B cell (primary cell): ENCODE measurements around the gene STRN. TPM values are rescaled to one million over a fixed set of nuclear protein-coding genes. Genes with fewer than 3 reads are reported as not detected.

Experiments
- ATAC-seq: fragments of 200-7000 bp; cut with Tn5 transposase; one replicate; pipeline ENCODE4 v1.10.0; 2021; ENCODE audit warnings: low read depth, mild to moderate bottlenecking, moderate number of reproducible peaks, moderate library complexity
- CTCF ChIA-PET: fragments of 350-600 bp; sonication (Branson Sonifier 250); formaldehyde crosslinking; loops from one replicate; lab custom pipeline; 2021; ENCODE audit warnings: antibody characterized with exemption, inconsistent platforms; lab: Charles Lee
- POLR2A ChIA-PET: fragments of 350-600 bp; sonication (Branson Sonifier 250); formaldehyde crosslinking; loops from one replicate; lab custom pipeline; 2021; ENCODE audit warnings: antibody characterized with exemption; lab: Charles Lee
- DNase-seq: peaks from one replicate; pipeline ENCODE4 v3.0.0; 2013
- H2AFZ ChIP-seq: 2 replicates; pipeline ENCODE4 v1.6.1; 2012; ENCODE audit warnings: mild to moderate bottlenecking, low read depth, low read length; ENCODE audit not compliant: insufficient read depth, poor library complexity, severe bottlenecking
- H3K27ac ChIP-seq, 2 donors: 1 replicate in 1 of 2; 2 replicates in 1 of 2; pipeline ENCODE4 v1.5.1; 2012 to 2013; ENCODE audit warnings: low read length in 2 of 2, mild to moderate bottlenecking in 2 of 2, moderate library complexity in 1 of 2
- H3K27me3 ChIP-seq, 4 experiments: fragments of 200-600 bp in 1 of 4; sonication (generic) in 1 of 4; replicated peaks in 1 of 4; 1 replicate in 2 of 4; 2 replicates in 2 of 4; pipeline versions ENCODE4 v1.6.1 to v1.7.0; 2013 to 2016; ENCODE audit warnings: low read length in 3 of 4, mild to moderate bottlenecking in 2 of 4, mixed read lengths in 1 of 4, moderate library complexity in 1 of 4; ENCODE audit not compliant: insufficient read depth in 4 of 4, control insufficient read depth in 3 of 4; ENCODE audit errors: control extremely low read depth in 1 of 4
- H3K36me3 ChIP-seq, 2 experiments: replicated peaks in 1 of 2; 1 replicate in 1 of 2; 2 replicates in 1 of 2; pipeline versions ENCODE4 v1.6.1 to v1.7.1; 2013; ENCODE audit warnings: low read length in 1 of 2; ENCODE audit not compliant: insufficient read depth in 2 of 2, control insufficient read depth in 1 of 2; ENCODE audit errors: control extremely low read depth in 1 of 2, extremely low read depth in 1 of 2
- H3K4me1 ChIP-seq, 2 donors: fragments of 200-600 bp in 1 of 2; sonication (generic) in 1 of 2; 1 replicate in 1 of 2; 2 replicates in 1 of 2; pipeline versions ENCODE4 v1.5.1 to v1.6.1; 2013 to 2017; ENCODE audit warnings: low read length in 2 of 2; ENCODE audit not compliant: control insufficient read depth in 2 of 2, insufficient read depth in 2 of 2
- H3K4me2 ChIP-seq: replicated peaks from 2 replicates; pipeline ENCODE3; 2012; ENCODE audit warnings: mild to moderate bottlenecking, low read depth, low read length; ENCODE audit not compliant: poor library complexity, severe bottlenecking
- H3K4me3 ChIP-seq, 5 experiments: fragments of 200-600 bp in 1 of 5; sonication (generic) in 1 of 5; 1 replicate in 3 of 5; 2 replicates in 2 of 5; pipeline versions ENCODE4 v1.5.1 to v1.7.0; 2011 to 2016; ENCODE audit warnings: low read length in 4 of 5, mild to moderate bottlenecking in 4 of 5, low read depth in 2 of 5, control low read depth in 1 of 5, moderate library complexity in 1 of 5; ENCODE audit not compliant: insufficient read depth in 1 of 5; ENCODE audit errors: control extremely low read depth in 1 of 5, extremely low read depth in 1 of 5
- H3K79me2 ChIP-seq: fragments of 200-600 bp; sonication (generic); one replicate; pipeline ENCODE4 v1.6.0; 2016; ENCODE audit warnings: low read length; ENCODE audit not compliant: control insufficient read depth, insufficient read depth
- H3K9ac ChIP-seq: fragments of 200-600 bp; sonication (generic); 2 replicates; pipeline ENCODE4 v1.6.1; 2017; ENCODE audit warnings: mild to moderate bottlenecking, low read length, moderate library complexity
- H3K9me3 ChIP-seq, 3 donors: one replicate each; pipeline versions ENCODE4 v1.6.1 to v1.7.1; 2013; ENCODE audit warnings: low read length in 2 of 3; ENCODE audit not compliant: control insufficient read depth in 2 of 3, insufficient read depth in 1 of 3; ENCODE audit errors: control extremely low read depth in 1 of 3
- H4K20me1 ChIP-seq: 2 replicates; pipeline ENCODE4 v1.6.0; 2012; ENCODE audit warnings: mild to moderate bottlenecking, low read length; ENCODE audit not compliant: insufficient read depth, control insufficient read depth, poor library complexity, severe bottlenecking
- H3K27ac Mint-ChIP-seq: one replicate; pipeline ENCODE4 v1.8.0; 2021; ENCODE audit warnings: mixed read lengths
- H3K27me3 Mint-ChIP-seq: one replicate; pipeline ENCODE4 v1.8.0; 2021; ENCODE audit warnings: mixed read lengths
- H3K4me1 Mint-ChIP-seq: one replicate; pipeline ENCODE4 v1.8.0; 2021; ENCODE audit warnings: mixed read lengths
- H3K4me3 Mint-ChIP-seq: one replicate; pipeline ENCODE4 v1.8.0; 2021; ENCODE audit warnings: mixed read lengths
- H3K9me3 Mint-ChIP-seq: one replicate; pipeline ENCODE4 v1.8.0; 2022; ENCODE audit warnings: mixed read lengths; ENCODE audit not compliant: insufficient read depth
- CTCF ChIP-seq: fragments of 200-600 bp; IDR thresholded peaks from one replicate; pipeline ENCODE4 v1.8.0; 2022; ENCODE audit warnings: antibody characterized with exemption, mild to moderate bottlenecking
- EZH2 ChIP-seq: IDR thresholded peaks from 2 replicates; pipeline ENCODE4 v1.6.1; 2012; ENCODE audit warnings: borderline replicate concordance, low read depth, mild to moderate bottlenecking, moderate library complexity, low read length; ENCODE audit not compliant: insufficient read depth, poor library complexity, severe bottlenecking
- WGBS: methylation state at CpG from one replicate; pipeline ENCODE4 v1.1.5; 2013; ENCODE audit warnings: missing lambda C conversion rate; ENCODE audit not compliant: insufficient coverage; 5-methylcytosine and 5-hydroxymethylcytosine counted together
- intact Hi-C: fragments of 100-400 bp; cut with micrococcal nuclease; formaldehyde crosslinking; loops from one replicate; pipeline ENCODE4 v1.10.0; 2022
- polyA minus RNA-seq: library from RNA; depleted of rRNA, polyadenylated mRNA; stranded (reverse); fragments of >200 nt; gene quantifications from 2 replicates; pipeline ENCODE4 v1.2.3, GENCODE V29; 2012
- polyA plus RNA-seq: library from polyadenylated mRNA; depleted of rRNA; stranded (reverse); fragments of >200 nt; gene quantifications from 2 replicates; pipeline ENCODE4 v1.2.3, GENCODE V29; 2012
- total RNA-seq, 2 donors: library from RNA; stranded (reverse); fragments of 120-200 nt in 1 of 2; gene quantifications; 1 replicate in 1 of 2; 2 replicates in 1 of 2; pipeline versions ENCODE4 v1.2.3 to v1.2.4, GENCODE V29; 2013 to 2022

Gene STRN
- 38.6 and 42.8 TPM in 2 replicates for total RNA-seq
- 26.0 TPM for total RNA-seq (2013)
- 5.8 and 8.8 TPM in 2 replicates for polyA plus RNA-seq
- 13.5 and 19.3 TPM in 2 replicates for polyA minus RNA-seq

GRCh38 chr2:36966370-36967235 lies at the start of gene STRN:
Gene STRN (minus strand): TSS chr2:36966536. CDS start chr2:36966463, 73 bp downstream.
- Mint-ChIP-seq H3K27me3 (no peaks in the 10 kb centered on the region), H3K4me3 (peak within 1 kb of the TSS; percentile 99), H3K9me3 (no peaks in the 10 kb centered on the region), H3K27ac (peak within 1 kb of the TSS; percentile 94), H3K4me1 (peaks cover 33% of the 10 kb centered on the region)
- H3K9me3 ChIP-seq = no peaks in the 10 kb centered on the region
- H3K27me3 ChIP-seq = no peaks in the 10 kb centered on the region
- peak within 1 kb of the TSS; percentile 88 for H3K9ac ChIP-seq
- peaks cover 47% of the 10 kb centered on the region for H3K79me2 ChIP-seq
- TF ChIP-seq EZH2 (no peak), CTCF (no peak)
- ATAC-seq (peak; percentile 91), DNase-seq (peak; percentile 99)
- H2AFZ ChIP-seq = peak within 1 kb of the TSS; percentile 98
- under 1% methylated on average over 91 of the region's 91 CpGs for WGBS
- peak within 1 kb of the TSS; percentile 96 for H3K4me2 ChIP-seq
- H3K4me3 ChIP-seq = peak within 1 kb of the TSS; percentile 66 to 91 (median 79)
- H3K27ac ChIP-seq = peak within 1 kb of the TSS; percentile 72 to 89
- intact Hi-C loops = loop anchor here (1.0 to 10.0 kb wide), 11 partner anchors 47 to 1808 kb away; partner anchors contain the start of genes ATL2, CDC42EP3, CEBPZ and CEBPZOS
- peaks cover 23% of the 10 kb centered on the region for H4K20me1 ChIP-seq
- peaks cover 21 to 23% of the 10 kb centered on the region in 2 donors for H3K4me1 ChIP-seq
- no peaks in the 10 kb centered on the region for H3K36me3 ChIP-seq
- ChIA-PET CTCF (no interaction called here), POLR2A (interaction anchor here (0.5 to 1.5 kb wide), 4 partner anchors 23 to 1398 kb away, joined by 3 to 11 read pairs (median 6); no protein-coding TSS in a partner anchor)
